Skeletal muscle satellite cell (primary cell): ENCODE data around the gene MAPKAP1. TPM values are rescaled to one million over a fixed set of nuclear protein-coding genes. Genes with fewer than 3 reads are reported as not detected.

Experiments
- H3K27me3 ChIP-seq: 2 replicates; pipeline ENCODE4 v1.7.0; 2013; ENCODE audit warnings: low read length; ENCODE audit not compliant: control insufficient read depth, insufficient read depth
- H3K36me3 ChIP-seq: 2 replicates; pipeline ENCODE4 v1.7.0; 2013; ENCODE audit warnings: mild to moderate bottlenecking, control low read depth, low read length; ENCODE audit not compliant: insufficient read depth
- H3K4me1 ChIP-seq: 2 replicates; pipeline ENCODE4 v1.7.0; 2013; ENCODE audit warnings: low read length; ENCODE audit not compliant: control insufficient read depth, insufficient read depth
- H3K4me2 ChIP-seq: 2 replicates; pipeline ENCODE4 v1.7.0; 2013; ENCODE audit warnings: mild to moderate bottlenecking, low read length
- H3K4me3 ChIP-seq: 2 replicates; pipeline ENCODE4 v1.7.0; 2013; ENCODE audit warnings: low read length
- H3K9ac ChIP-seq: 2 replicates; pipeline ENCODE4 v1.7.0; 2013; ENCODE audit warnings: mild to moderate bottlenecking, low read depth, low read length, moderate library complexity
- H3K9me3 ChIP-seq: replicated peaks from 2 replicates; pipeline ENCODE4 v1.7.0; 2013; ENCODE audit warnings: mild to moderate bottlenecking, control low read depth, low read length
- small RNA-seq: library from RNA; depleted of rRNA; stranded (forward); fragments of <200 nt; gene quantifications from one replicate; pipeline ENCODE3, GENCODE V24; 2012

Gene MAPKAP1

GRCh38 chr9:125391704-125392103 lies 315.3 kb downstream of the MAPKAP1 start:
- H3K36me3 ChIP-seq: no peaks in the 10 kb centered on the region
- no peaks in the 10 kb centered on the region for H3K27me3 ChIP-seq
- no peak overlapping the region for H3K4me3 ChIP-seq
- no peaks in the 10 kb centered on the region for H3K4me1 ChIP-seq
- H3K4me2 ChIP-seq: no peak overlapping the region
- no peak overlapping the region for H3K9ac ChIP-seq
- no peaks in the 10 kb centered on the region for H3K9me3 ChIP-seq

DNA sequence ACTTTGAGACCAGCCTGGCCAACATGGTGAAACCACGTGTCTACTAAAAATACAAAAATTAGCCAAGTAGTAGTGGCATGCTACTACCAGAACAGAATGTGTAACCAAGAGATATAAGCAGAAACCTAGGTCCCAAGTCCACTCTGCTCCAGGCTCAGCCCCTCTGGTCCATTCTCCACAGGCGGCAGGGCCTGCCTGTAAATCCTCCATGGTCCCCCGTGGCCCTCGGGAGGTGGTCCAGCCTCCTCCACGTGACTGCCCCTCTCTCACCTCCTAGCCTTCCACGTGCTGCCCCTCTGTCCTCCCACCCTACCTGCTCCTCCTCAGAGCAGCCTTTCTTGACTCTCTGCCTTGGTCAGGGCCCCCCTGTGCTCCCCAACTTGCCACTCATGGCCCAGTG lies 318.0 kb downstream of the MAPKAP1 start:
- Histone ChIP-seq H3K9ac (no peak overlapping the region), H3K4me2 (no peak overlapping the region)

GRCh38 chr9:125387861-125388524 lies 319.0 kb downstream of the MAPKAP1 start:
- H3K4me2 ChIP-seq: no peak overlapping the region
- no peaks in the 10 kb centered on the region for H3K9me3 ChIP-seq
- no peaks in the 10 kb centered on the region for H3K4me1 ChIP-seq
- H3K9ac ChIP-seq: no peak overlapping the region
- no peaks in the 10 kb centered on the region for H3K36me3 ChIP-seq
- no peak overlapping the region for H3K4me3 ChIP-seq
- H3K27me3 ChIP-seq: no peaks in the 10 kb centered on the region

More for the DNA sequence above, 318.0 kb downstream of the MAPKAP1 start:
- H3K9me3 ChIP-seq: no peaks in the 10 kb centered on the region
- no peaks in the 10 kb centered on the region for H3K36me3 ChIP-seq
- no peaks in the 10 kb centered on the region for H3K4me1 ChIP-seq
- H3K27me3 ChIP-seq: no peaks in the 10 kb centered on the region
- H3K4me3 ChIP-seq: no peak overlapping the region

Small RNA genes within 50 kb of the gene (small RNA-seq; reads per million reads assigned to genes)
- gene RF00017: not detected
